ENCODE measurements around the gene OTOGL.
"Not testable (repeated sequence)": the region's sequence is repeated elsewhere in the genome, so short reads cannot be mapped to it uniquely, and the experiment has no call there.

Gene OTOGL

GRCh38 chr12:80135624-80136023, 36.3 kb downstream of the OTOGL start:
- no peak for DNase-seq (ENCODE audit: low read depth)

GRCh38 chr12:80140005-80140404, 40.7 kb downstream of the OTOGL start:
- DNase-seq (ENCODE audit: low read depth): no peak

- DNase-seq (ENCODE audit: low read depth): no peak
These were observed 43.3 kb downstream of the OTOGL start for GRCh38 chr12:80142640-80143039.

- no peak for DNase-seq (ENCODE audit: low read depth)
These were observed 44.2 kb downstream of the OTOGL start for GRCh38 chr12:80143537-80143936.

- DNase-seq (ENCODE audit: low read depth): not testable (repeated sequence)
These were observed 50.4 kb downstream of the OTOGL start for GRCh38 chr12:80149547-80150313.

GRCh38 chr12:80151131-80151530, 51.8 kb downstream of the OTOGL start:
- no peak for DNase-seq (ENCODE audit: low read depth)

- no peak for DNase-seq (ENCODE audit: low read depth)
These were observed 54.9 kb downstream of the OTOGL start for GRCh38 chr12:80154261-80154660.

GRCh38 chr12:80156306-80156705, 57.0 kb downstream of the OTOGL start:
- DNase-seq (ENCODE audit: low read depth): no peak

- DNase-seq (ENCODE audit: low read depth): no peak
These were observed 58.3 kb downstream of the OTOGL start for GRCh38 chr12:80157645-80158044.

GRCh38 chr12:80161612-80162011, 62.3 kb downstream of the OTOGL start:
- DNase-seq (ENCODE audit: low read depth): no peak

GRCh38 chr12:80162177-80162576, 62.8 kb downstream of the OTOGL start:
- DNase-seq (ENCODE audit: low read depth): no peak

GRCh38 chr12:80165746-80166145, 66.4 kb downstream of the OTOGL start:
- no peak for DNase-seq (ENCODE audit: low read depth)

- DNase-seq (ENCODE audit: low read depth): no peak
These were observed 67.4 kb downstream of the OTOGL start for GRCh38 chr12:80166751-80167150.

- no peak for DNase-seq (ENCODE audit: low read depth)
These were observed 69.6 kb downstream of the OTOGL start for GRCh38 chr12:80168936-80169335.

GRCh38 chr12:80170915-80171314, 71.6 kb downstream of the OTOGL start:
- DNase-seq (ENCODE audit: low read depth): no peak

GRCh38 chr12:80173083-80173864, 73.9 kb downstream of the OTOGL start:
- DNase-seq (ENCODE audit: low read depth): no peak

- DNase-seq (ENCODE audit: low read depth): no peak
These were observed 76.1 kb downstream of the OTOGL start for GRCh38 chr12:80175307-80175930.

- DNase-seq (ENCODE audit: low read depth): no peak
These were observed 77.4 kb downstream of the OTOGL start for GRCh38 chr12:80176706-80177105.

- DNase-seq (ENCODE audit: low read depth): no peak
These were observed 79.5 kb downstream of the OTOGL start for GRCh38 chr12:80178846-80179245.

- DNase-seq (ENCODE audit: low read depth): no peak
These were observed 84.6 kb downstream of the OTOGL start for GRCh38 chr12:80183939-80184338.

- DNase-seq (ENCODE audit: low read depth): no peak
These were observed 85.6 kb downstream of the OTOGL start for GRCh38 chr12:80184926-80185325.

GRCh38 chr12:80186727-80187217, 87.4 kb downstream of the OTOGL start:
- peak; percentile 15 for DNase-seq (ENCODE audit: low read depth)

GRCh38 chr12:80187660-80188090, 88.3 kb downstream of the OTOGL start:
- no peak for DNase-seq (ENCODE audit: low read depth)
